ENCODE measurements around the gene AP5Z1.
A peak's percentile ranks its signal among the peaks of the same experiment; 100 is the strongest.

AP5Z1 gene

GRCh38 chr7:4775250-4775847 lies at the start of gene AP5Z1:
TSS of gene AP5Z1 (plus strand) at chr7:4775623. CDS start at chr7:4775716, 93 bp downstream.
- DNase-seq (ENCODE audit: low read depth in 1 of 2, low spot score in 1 of 2), result peak; percentile 85 to 92

DNA sequence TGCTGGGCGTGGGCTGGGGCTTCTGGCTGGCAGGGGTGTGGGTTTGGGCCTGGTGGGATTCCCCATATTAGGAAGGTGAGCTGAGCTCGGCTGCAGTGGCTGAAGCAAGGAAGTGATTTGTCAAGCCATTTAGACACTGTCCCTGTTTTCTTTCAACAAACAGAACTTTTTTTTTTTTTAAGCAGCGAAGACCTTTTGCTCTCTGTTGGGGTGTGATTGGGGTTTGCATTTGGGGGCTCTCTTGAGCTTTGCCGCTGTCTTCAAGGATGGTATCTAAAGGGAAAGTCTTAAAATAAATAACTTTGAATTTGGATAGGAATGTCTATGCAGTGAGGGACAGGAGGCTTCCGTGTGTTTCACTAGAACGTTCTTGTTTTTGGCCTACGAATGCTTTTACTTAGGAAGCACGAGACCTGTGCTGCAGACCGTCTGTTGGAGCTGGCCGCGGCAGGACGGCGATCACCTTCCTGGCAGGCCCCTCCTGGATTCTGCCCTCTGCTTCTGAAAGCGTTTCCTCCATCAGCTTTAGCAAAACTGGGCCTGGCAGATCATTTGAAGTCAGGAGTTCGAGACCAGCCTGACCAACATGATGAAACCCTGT lies 49.5 kb upstream of the AP5Z1 start:
- DNase-seq (ENCODE audit: low read depth in 1 of 2, low spot score in 1 of 2), result no peak

DNA sequence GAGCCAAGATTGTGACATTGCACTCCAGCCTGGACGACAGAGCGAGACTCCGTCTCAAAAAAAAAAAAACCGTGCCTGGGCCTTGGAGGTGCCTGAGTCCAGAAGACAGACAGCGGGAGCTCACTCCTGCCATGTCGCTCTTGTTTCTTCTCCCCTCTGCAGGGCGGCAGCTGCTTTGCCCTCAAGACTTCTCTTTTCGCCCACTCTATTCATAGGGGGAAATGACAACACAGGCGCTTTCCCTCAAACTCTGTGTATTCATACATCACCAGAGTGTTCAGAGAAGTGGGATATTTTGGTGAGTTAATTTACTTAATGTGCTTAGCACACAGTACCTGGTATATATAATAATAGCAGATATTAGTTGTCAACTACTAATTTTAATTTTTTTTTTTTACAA lies 48.9 kb upstream of the AP5Z1 start:
- DNase-seq (ENCODE audit: low read depth in 1 of 2, low spot score in 1 of 2), result no peak

DNA sequence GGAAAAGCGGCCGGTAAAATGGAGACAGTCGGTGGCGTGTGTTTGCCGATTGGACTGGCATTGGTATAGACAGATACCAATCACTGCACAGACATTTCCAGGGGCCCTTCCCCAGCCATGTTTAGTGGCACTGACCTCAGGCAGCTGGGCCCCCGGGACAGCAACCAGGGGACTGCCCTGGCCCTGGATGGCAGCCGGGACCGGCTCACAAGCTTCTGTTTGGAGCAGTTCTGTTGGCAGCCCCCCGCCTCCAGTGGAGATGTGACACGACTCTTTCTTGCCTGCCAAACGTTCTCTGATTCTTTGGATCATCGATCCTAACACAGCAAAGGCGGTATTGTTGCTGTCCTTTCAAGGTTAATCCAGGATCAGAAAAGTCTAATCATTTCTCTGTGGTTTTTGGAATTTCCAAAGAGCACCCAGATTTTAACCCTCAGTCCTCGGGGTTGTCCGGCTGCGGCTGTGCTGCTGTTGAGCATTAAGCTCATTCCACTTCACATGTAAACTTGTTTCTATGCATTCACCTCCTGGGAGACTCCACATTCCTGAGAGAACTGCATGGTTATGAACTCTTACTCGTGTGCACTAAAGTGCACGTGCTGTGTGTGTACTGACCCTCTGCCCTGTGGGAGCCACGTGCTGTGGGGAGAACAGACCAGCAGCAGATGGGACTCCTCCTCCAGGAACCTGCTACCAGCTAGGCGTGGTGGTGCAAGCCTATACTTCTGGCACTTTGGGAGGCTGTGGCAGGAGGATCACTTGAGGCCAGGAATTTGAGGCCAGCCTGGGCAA lies 47.3 kb upstream of the AP5Z1 start:
- DNase-seq (ENCODE audit: low read depth in 1 of 2, low spot score in 1 of 2), result no peak

GRCh38 chr7:4729266-4729665 lies 46.2 kb upstream of the AP5Z1 start:
- no peak for DNase-seq (ENCODE audit: low read depth in 1 of 2, low spot score in 1 of 2)

DNA sequence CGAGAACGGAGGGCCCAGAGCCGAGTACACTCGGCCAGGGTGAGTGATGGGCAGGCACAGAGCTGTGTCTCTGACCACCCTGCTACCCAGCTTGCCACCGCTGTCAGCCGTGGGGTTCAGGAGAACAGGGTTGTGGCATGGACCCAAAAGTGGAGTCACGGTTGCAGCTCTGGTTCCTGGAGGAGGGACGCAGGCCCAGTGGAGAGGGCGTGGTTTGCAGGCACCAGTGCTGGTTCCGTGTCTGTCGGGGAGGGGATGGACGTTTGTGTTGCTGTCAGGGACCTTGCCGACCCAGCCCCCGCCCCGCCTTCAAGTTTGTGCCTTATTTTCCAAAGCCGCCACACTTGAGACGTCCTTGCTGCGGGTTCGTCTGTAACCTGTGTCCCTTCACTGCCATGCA lies 45.1 kb upstream of the AP5Z1 start:
- no peak for DNase-seq (ENCODE audit: low read depth in 1 of 2, low spot score in 1 of 2)

DNA sequence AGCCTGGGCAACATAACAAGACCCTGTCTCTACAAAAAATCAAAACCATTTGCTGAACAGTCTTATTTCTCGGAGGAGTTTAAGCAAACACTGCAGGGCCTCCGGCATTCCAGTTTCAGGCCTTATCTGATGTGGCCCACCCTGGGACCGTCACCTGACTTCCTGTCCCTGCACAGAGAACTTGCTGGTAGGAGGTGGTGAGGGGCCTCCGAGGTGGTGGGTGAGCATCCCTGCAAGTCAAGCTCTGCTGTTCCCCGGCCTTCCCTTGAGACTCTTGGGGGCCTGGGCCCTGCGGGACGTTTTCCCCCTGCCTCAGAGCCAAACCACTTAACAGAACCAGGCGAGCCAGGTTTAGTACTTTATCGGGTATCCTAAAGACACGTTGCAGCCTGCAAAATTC lies 44.5 kb upstream of the AP5Z1 start:
- DNase-seq (ENCODE audit: low read depth in 1 of 2, low spot score in 1 of 2), result no peak

GRCh38 chr7:4731803-4732202 lies 43.6 kb upstream of the AP5Z1 start:
- no peak for DNase-seq (ENCODE audit: low read depth in 1 of 2, low spot score in 1 of 2)

DNA sequence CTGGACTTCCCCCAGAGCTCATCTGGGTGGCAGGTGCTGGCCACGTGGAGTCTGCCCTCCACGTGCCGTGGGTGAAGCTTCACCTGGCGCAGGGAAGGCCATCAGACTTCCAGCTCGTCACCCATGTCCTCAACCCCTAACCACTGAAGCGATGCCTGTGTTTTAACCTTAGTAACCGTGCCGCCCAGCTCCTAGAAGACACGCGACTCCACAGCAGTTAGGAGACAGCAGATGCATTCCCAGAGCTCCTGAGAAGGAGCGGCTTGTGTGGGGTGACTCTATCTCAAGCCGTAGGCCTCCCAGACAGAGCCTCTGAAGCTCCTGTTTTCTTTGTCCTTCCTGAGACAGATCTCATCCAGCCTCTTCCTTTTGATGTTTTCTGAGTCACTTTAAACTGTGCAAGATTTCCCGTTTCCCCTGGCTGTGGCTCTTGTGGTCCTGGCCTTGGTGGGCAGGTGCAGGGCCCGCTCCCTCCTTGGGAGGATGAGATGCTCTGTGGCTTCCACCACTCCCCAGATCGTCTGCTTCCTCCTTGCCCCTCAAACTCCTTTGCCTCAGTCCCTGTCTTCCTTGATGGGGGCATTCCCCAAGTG lies 41.4 kb upstream of the AP5Z1 start:
- no peak for DNase-seq (ENCODE audit: low read depth in 1 of 2, low spot score in 1 of 2)

- DNase-seq (ENCODE audit: low read depth in 1 of 2, low spot score in 1 of 2), result no peak
These were observed 40.7 kb upstream of the AP5Z1 start for GRCh38 chr7:4734587-4735345.

DNA sequence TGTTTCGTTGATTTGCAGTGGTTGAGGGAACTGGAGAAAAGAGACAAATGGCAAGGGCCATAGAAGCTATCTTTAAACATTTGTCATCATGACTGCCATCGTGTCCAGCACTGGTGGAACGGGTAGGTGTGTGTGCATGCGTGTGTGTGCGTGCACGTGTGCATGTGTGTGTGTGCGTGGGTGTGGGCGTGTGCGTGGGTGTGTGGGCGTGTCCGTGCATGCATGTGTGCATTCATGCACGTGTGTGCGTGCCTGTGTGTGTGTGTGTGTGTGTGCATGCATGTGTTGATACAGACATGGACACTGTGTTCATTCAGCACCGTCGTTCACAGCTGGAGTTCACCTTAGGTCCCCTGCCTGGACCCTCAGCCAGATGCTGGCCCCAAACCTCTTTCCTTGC lies 38.1 kb upstream of the AP5Z1 start:
- DNase-seq (ENCODE audit: low read depth in 1 of 2, low spot score in 1 of 2), result no peak

- no peak for DNase-seq (ENCODE audit: low read depth in 1 of 2, low spot score in 1 of 2)
These were observed 36.5 kb upstream of the AP5Z1 start for GRCh38 chr7:4738711-4739527.

DNA sequence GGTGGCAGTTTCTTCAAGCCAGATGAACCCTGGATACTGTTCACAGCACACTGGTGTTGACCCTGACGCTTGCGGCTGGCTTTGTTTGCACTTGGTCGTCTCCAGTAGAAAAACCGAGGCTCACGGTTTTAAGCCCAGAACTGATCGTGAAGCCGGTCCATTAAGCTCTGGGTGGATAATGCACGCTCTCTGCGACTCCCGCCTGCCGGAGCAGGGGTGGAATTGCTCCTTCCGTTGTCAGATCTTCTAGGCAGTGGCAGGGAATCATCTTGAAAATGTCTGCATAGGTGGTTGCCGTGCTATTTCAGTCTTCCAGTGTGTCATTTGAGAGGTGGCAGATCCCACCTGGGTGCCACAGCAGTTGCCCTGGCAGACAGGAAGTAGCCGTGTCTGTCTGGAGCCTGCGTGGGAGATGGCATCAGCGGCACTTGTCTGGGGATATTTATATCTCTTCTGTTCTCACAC lies 35.9 kb upstream of the AP5Z1 start:
- peak in 1 of 2 donors; percentile 25 for DNase-seq (ENCODE audit: low read depth in 1 of 2, low spot score in 1 of 2)

GRCh38 chr7:4740796-4741195 lies 34.6 kb upstream of the AP5Z1 start:
- no peak for DNase-seq (ENCODE audit: low read depth in 1 of 2, low spot score in 1 of 2)

- DNase-seq (ENCODE audit: low read depth in 1 of 2, low spot score in 1 of 2), result no peak
These were observed 33.3 kb upstream of the AP5Z1 start for GRCh38 chr7:4742051-4742573.

GRCh38 chr7:4742852-4743251 lies 32.6 kb upstream of the AP5Z1 start:
- DNase-seq (ENCODE audit: low read depth in 1 of 2, low spot score in 1 of 2), result no peak

DNA sequence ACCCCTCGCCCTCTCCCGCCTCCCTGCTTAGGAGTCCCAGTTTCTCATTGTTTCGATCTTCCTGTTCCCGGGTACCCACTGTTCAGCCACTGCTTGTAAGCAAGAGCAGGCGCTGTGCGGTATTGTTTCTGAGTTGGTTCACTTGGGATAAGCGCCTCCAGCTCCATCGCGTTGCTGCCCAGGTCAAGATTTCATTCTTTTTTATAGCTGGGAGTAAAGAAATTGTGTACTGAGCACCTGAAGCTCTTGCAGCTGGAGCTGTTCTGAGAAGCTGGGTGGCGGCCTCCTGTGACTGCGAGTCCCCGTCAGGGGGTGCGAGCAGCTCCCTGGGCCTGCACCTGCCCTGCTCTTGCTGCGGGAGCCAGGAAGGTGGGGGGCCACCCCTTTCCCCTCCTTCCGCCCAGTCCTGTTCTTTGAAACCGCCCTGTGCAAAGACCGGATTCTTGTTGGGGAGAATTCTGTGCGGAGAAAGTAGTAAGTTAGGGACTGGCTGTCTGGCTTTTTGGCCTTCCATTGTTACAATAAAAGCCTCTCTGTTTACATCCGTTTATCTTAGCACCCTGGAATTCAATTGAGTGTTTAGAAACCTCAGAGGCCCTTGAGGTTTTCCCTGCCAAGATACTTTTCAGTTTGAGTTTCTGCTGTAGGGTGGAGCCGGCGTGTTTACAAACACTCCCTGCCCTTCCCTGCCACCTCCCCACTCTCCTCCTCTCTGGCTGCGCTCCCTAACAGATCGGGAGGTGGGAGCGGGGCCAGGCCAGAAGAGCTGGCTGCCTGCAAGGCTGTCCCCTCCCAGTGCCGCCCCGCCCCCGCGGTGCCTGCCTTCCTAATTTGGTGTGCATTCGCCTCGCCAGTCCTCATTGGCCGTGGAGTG lies 30.8 kb upstream of the AP5Z1 start:
- DNase-seq (ENCODE audit: low read depth in 1 of 2, low spot score in 1 of 2), result peak; percentile 48 to 54

- no peak for DNase-seq (ENCODE audit: low read depth in 1 of 2, low spot score in 1 of 2)
These were observed 30.0 kb upstream of the AP5Z1 start for GRCh38 chr7:4745265-4745919.

Data from stimulated activated CD4-positive, alpha-beta T cell treated with anti-CD3 and anti-CD28 coated beads, Interleukin-15, amount 100 ng/mL, for 1 hour (primary cell).